HCT116 (cell line): ENCODE data around the gene STON2. TPM values are rescaled to one million over a fixed set of nuclear protein-coding genes. Genes with fewer than 3 reads are reported as not detected.

Source experiments
- ATAC-seq: fragments of 200-7000 bp; cut with Tn5 transposase; 2 replicates; pipeline ENCODE4 v1.9.1; 2020; ENCODE audit warnings: mild to moderate bottlenecking, moderate library complexity
- BruUV-seq: library from RNA; stranded (reverse); fragments of 400-500 nt; replicated peaks from 2 replicates; lab custom pipeline; 2021; lab: Mats Ljungman, UMichigan
- CTCF ChIA-PET: fragments of 300-600 bp; sonication (Branson Sonifier 250); formaldehyde crosslinking; loops from one replicate; lab custom pipeline; 2021; ENCODE audit warnings: antibody characterized with exemption; lab: Charles Lee
- POLR2A ChIA-PET: fragments of 300-600, 350-600 bp; sonication (Branson Sonifier 250); formaldehyde crosslinking; loops from one replicate; lab custom pipeline; 2021; ENCODE audit warnings: antibody characterized with exemption; lab: Charles Lee
- RAD21 ChIA-PET, 2 experiments: fragments of 300-600 bp; sonication (Branson Sonifier 250); formaldehyde crosslinking; loops; one replicate each; lab custom pipeline; 2023; ENCODE audit warnings: low total read pairs in 2 of 2; ENCODE audit not compliant: uncharacterized antibody in 2 of 2, unreplicated experiment in 2 of 2, low non-redundant PET in 1 of 2; lab: Charles Lee
- DNase-seq: peaks from one replicate; pipeline ENCODE4 v3.0.0-alpha.2; 2010; ENCODE audit warnings: low read depth, low spot score
- H2AFZ ChIP-seq: fragments of 200-600 bp; shearing (Covaris generic), sonication (generic); 2 replicates; pipeline ENCODE4 v1.6.1; 2017; ENCODE audit warnings: low read depth, mixed run types, mixed read lengths, antibody characterized with exemption, low read length; ENCODE audit not compliant: poor library complexity, severe bottlenecking
- H3K27ac ChIP-seq: 2 replicates; pipeline ENCODE4 v1.5.1; 2012; ENCODE audit warnings: low read depth, low read length
- H3K27me3 ChIP-seq: fragments of 200-600 bp; sonication (generic); 2 replicates; pipeline ENCODE4 v1.6.1; 2016; ENCODE audit warnings: mixed run types, low read length, mixed read lengths; ENCODE audit not compliant: insufficient read depth
- H3K36me3 ChIP-seq, 2 experiments: fragments of 200-500 bp in 1 of 2; fragments of 200-600 bp in 1 of 2; sonication (Bioruptor generic) in 1 of 2; sonication (generic) in 1 of 2; 2 replicates each; pipeline versions ENCODE4 v1.5.1 to v1.6.1; 2014 to 2016; ENCODE audit warnings: low read length in 2 of 2, inconsistent platforms in 1 of 2, mixed read lengths in 1 of 2, mixed run types in 1 of 2; ENCODE audit not compliant: insufficient read depth in 2 of 2, control insufficient read depth in 1 of 2
- H3K4me1 ChIP-seq, 2 experiments: fragments of 200-600 bp in 1 of 2; sonication (generic) in 1 of 2; 2 replicates each; pipeline versions ENCODE4 v1.5.1 to v1.6.1; 2012 to 2017; ENCODE audit warnings: low read length in 2 of 2, inconsistent platforms in 1 of 2, mild to moderate bottlenecking in 1 of 2, mixed read lengths in 1 of 2, mixed run types in 1 of 2, moderate library complexity in 1 of 2; ENCODE audit not compliant: insufficient read depth in 2 of 2, control insufficient read depth in 1 of 2
- H3K4me2 ChIP-seq: fragments of 200-600 bp; sonication (generic); 2 replicates; pipeline ENCODE4 v1.6.1; 2017; ENCODE audit warnings: mixed run types, low read length, mixed read lengths
- H3K4me3 ChIP-seq, 2 experiments: fragments of 200-600 bp in 1 of 2; sonication (generic) in 1 of 2; replicated peaks in 1 of 2; 2 replicates each; pipeline ENCODE4 v1.5.1; 2011 to 2016; ENCODE audit warnings: low read length in 2 of 2, control low read depth in 1 of 2, low read depth in 1 of 2, mild to moderate bottlenecking in 1 of 2, mixed read lengths in 1 of 2, mixed run types in 1 of 2
- H3K79me2 ChIP-seq: fragments of 200-600 bp; sonication (generic); 2 replicates; pipeline ENCODE4 v1.6.1; 2017; ENCODE audit warnings: mild to moderate bottlenecking, mixed run types, low read length, moderate library complexity, mixed read lengths; ENCODE audit not compliant: insufficient read depth
- H3K9ac ChIP-seq: fragments of 200-600 bp; sonication (generic); 2 replicates; pipeline ENCODE4 v1.6.1; 2016; ENCODE audit warnings: low read length, mixed read lengths
- H3K9me2 ChIP-seq: fragments of 200-600 bp; sonication (generic), shearing (Covaris generic); 2 replicates; pipeline ENCODE4 v1.6.1; 2017; ENCODE audit warnings: mixed run types, mild to moderate bottlenecking, moderate library complexity; ENCODE audit not compliant: insufficient read depth
- H3K9me3 ChIP-seq, 2 experiments: fragments of 200-500 bp in 1 of 2; fragments of 200-600 bp in 1 of 2; sonication (Bioruptor generic) in 1 of 2; sonication (generic) in 1 of 2; 2 replicates each; pipeline ENCODE4 v1.6.1; 2014 to 2017; ENCODE audit warnings: low read length in 2 of 2, mixed read lengths in 2 of 2, inconsistent platforms in 1 of 2, low read depth in 1 of 2, mild to moderate bottlenecking in 1 of 2, mixed run types in 1 of 2, moderate library complexity in 1 of 2; ENCODE audit not compliant: control insufficient read depth in 1 of 2, insufficient read depth in 1 of 2
- H4K20me1 ChIP-seq: fragments of 200-600 bp; sonication (generic), shearing (Covaris generic); 2 replicates; pipeline ENCODE4 v1.6.1; 2017; ENCODE audit warnings: mixed run types, mild to moderate bottlenecking, moderate library complexity; ENCODE audit not compliant: insufficient read depth
- ATF3 ChIP-seq: IDR thresholded peaks from 2 replicates; pipeline ENCODE4 v1.6.1; 2012
- CBX3 ChIP-seq: IDR thresholded peaks from 2 replicates; pipeline ENCODE4 v1.6.1; 2012; ENCODE audit warnings: low read depth
- CEBPB ChIP-seq: IDR thresholded peaks from 2 replicates; pipeline ENCODE4 v1.6.1; 2012; ENCODE audit warnings: low read depth
- CTCF ChIP-seq, 3 experiments: fragments of 200-600 bp in 1 of 3; sonication (generic) in 1 of 3; IDR thresholded peaks in 2 of 3; conservative IDR thresholded peaks in 1 of 3; 2 replicates each; pipeline ENCODE4 v1.5.1; 2012 to 2017; ENCODE audit warnings: low read depth in 2 of 3, low read length in 2 of 3, antibody characterized with exemption in 1 of 3, borderline replicate concordance in 1 of 3, control low read depth in 1 of 3, mild to moderate bottlenecking in 1 of 3, mixed read lengths in 1 of 3, mixed run types in 1 of 3, moderate library complexity in 1 of 3; ENCODE audit not compliant: insufficient read depth in 1 of 3
- EZH2 ChIP-seq: fragments of 200-600 bp; sonication (generic); IDR thresholded peaks from 2 replicates; pipeline ENCODE4 v1.6.1; 2017; ENCODE audit warnings: antibody characterized with exemption, mixed run types
- FOSL1 ChIP-seq: IDR thresholded peaks from 2 replicates; pipeline ENCODE4 v1.6.1; 2012; ENCODE audit warnings: low read depth
- JUND ChIP-seq: IDR thresholded peaks from 2 replicates; pipeline ENCODE4 v1.6.1; 2012
- MAX ChIP-seq: IDR thresholded peaks from 2 replicates; pipeline ENCODE4 v1.6.1; 2012
- POLR2A ChIP-seq: IDR thresholded peaks from 2 replicates; pipeline ENCODE4 v1.7.0; 2011; ENCODE audit warnings: borderline replicate concordance; ENCODE audit not compliant: insufficient read depth, insufficient read length; ENCODE audit errors: extremely low read depth
- POLR2AphosphoS5 ChIP-seq: IDR thresholded peaks from 2 replicates; pipeline ENCODE4 v1.6.1; 2011; ENCODE audit warnings: mild to moderate bottlenecking, low read depth, low read length, moderate library complexity
- REST ChIP-seq: IDR thresholded peaks from 2 replicates; pipeline ENCODE4 v1.6.1; 2012; ENCODE audit warnings: low read depth
- SRF ChIP-seq: IDR thresholded peaks from 2 replicates; pipeline ENCODE4 v1.6.1; 2012; ENCODE audit warnings: low read depth
- TCF7L2 ChIP-seq: IDR thresholded peaks from 2 replicates; pipeline ENCODE4 v1.7.0; 2011; ENCODE audit warnings: borderline replicate concordance, inconsistent platforms; ENCODE audit not compliant: insufficient read depth, insufficient read length; ENCODE audit errors: extremely low read depth
- ZBTB33 ChIP-seq: IDR thresholded peaks from 2 replicates; pipeline ENCODE4 v1.6.1; 2011; ENCODE audit warnings: mild to moderate bottlenecking, low read length, moderate library complexity; ENCODE audit not compliant: insufficient replicate concordance; ENCODE audit errors: extremely low read depth
- ZFX ChIP-seq: fragments of 450-650 bp; IDR thresholded peaks from 2 replicates; pipeline ENCODE4 v1.6.1; 2017
- ZNF274 ChIP-seq: fragments of 200-500 bp; sonication (Bioruptor generic); IDR thresholded peaks from 2 replicates; pipeline ENCODE4 v1.6.1; 2014; ENCODE audit warnings: mild to moderate bottlenecking, low read depth, low read length, inconsistent platforms
- intact Hi-C: fragments of 100-400 bp; cut with micrococcal nuclease; formaldehyde crosslinking; loops from 2 replicates; pipeline ENCODE4 v1.10.0; 2022
- total RNA-seq: library from RNA; stranded (reverse); gene quantifications from one replicate; pipeline ENCODE4 v1.2.1, GENCODE V29; 2021; ENCODE audit not compliant: unreplicated experiment

STON2 gene
- total RNA-seq, 1 experiment from 2014 or later, result 4.1 TPM

- no peaks in the 10 kb centered on the region for H3K36me3 ChIP-seq
- CTCF ChIA-PET, result interaction anchor here (0.9 kb wide), 1 partner anchor 11 kb away, joined by 4 read pairs; no protein-coding TSS in a partner anchor
Measured at GRCh38 chr14:81289516-81289915, 110.6 kb downstream of the STON2 start.

More at GRCh38 chr14:81289516-81289915, 110.6 kb downstream of the STON2 start:
- Histone ChIP-seq H3K9ac (no peak overlapping the region), H3K4me1 (no peaks in the 10 kb centered on the region), H4K20me1 (no peaks in the 10 kb centered on the region), H3K79me2 (no peaks in the 10 kb centered on the region), H3K9me2 (no peaks in the 10 kb centered on the region), H3K27ac (no peak overlapping the region), H3K4me3 (no peak overlapping the region), H3K27me3 (no peaks in the 10 kb centered on the region), H3K4me2 (no peak overlapping the region), H2AFZ (no peak overlapping the region), H3K9me3 (no peaks in the 10 kb centered on the region)
- intact Hi-C loops, result no loop called here
- no peak for ATAC-seq
- TF ChIP-seq MAX, result no peak
- no peak for TF ChIP-seq JUND
- no peak for TF ChIP-seq POLR2A
- TF ChIP-seq ZBTB33, result no peak
- TF ChIP-seq ATF3, result no peak
- TF ChIP-seq POLR2AphosphoS5, result no peak
- TF ChIP-seq TCF7L2, result no peak
- no peak for TF ChIP-seq ZNF274
- no peak for TF ChIP-seq ZFX
- TF ChIP-seq EZH2, result no peak
- no peak for TF ChIP-seq CEBPB
- TF ChIP-seq FOSL1, result no peak
- TF ChIP-seq CBX3, result no peak
- no peak for TF ChIP-seq CTCF (IDR thresholded peaks at IDR 0.05 in 2 of 3, conservative IDR thresholded peaks at IDR 0.05 in 1 of 3; ENCODE audit: borderline replicate concordance in 1 of 3, insufficient read depth in 1 of 3, low read depth in 2 of 3, low read length in 2 of 3)
- TF ChIP-seq REST, result no peak
- TF ChIP-seq SRF, result no peak
- ChIA-PET POLR2A (no interaction called here), RAD21 (no interaction called here)
- BruUV-seq, result no TSS peak
- DNase-seq, result no peak
